Pancreas (tissue), 10 donors: ENCODE data around the gene FILIP1L. TPM values are rescaled to one million over a fixed set of nuclear protein-coding genes. Genes with fewer than 3 reads are reported as not detected.

Experiments used
- ATAC-seq, 4 donors: fragments of 200-7000 bp; cut with Tn5 transposase; one replicate each; pipeline versions ENCODE4 v1.8.0 to v1.9.1; 2020; ENCODE audit warnings: mild to moderate bottlenecking in 4 of 4, moderate library complexity in 4 of 4
- DNase-seq, 6 donors: peaks; one replicate each; pipeline ENCODE4 v3.0.0-alpha.2; 2020
- FAIRE-seq: peaks from 2 replicates; lab custom pipeline; 2012; peaks lifted over from hg19 to GRCh38; lab: Jason Lieb, UNC
- H3K27ac ChIP-seq, 4 donors: fragments of 200-600 bp; sonication (generic); 1 replicate in 3 of 4; 2 replicates in 1 of 4; pipeline versions ENCODE4 v1.5.0 to v1.8.0; 2020
- H3K27me3 ChIP-seq, 4 donors: fragments of 200-600 bp; one replicate each; pipeline ENCODE4 v1.8.0; 2021
- H3K36me3 ChIP-seq, 3 donors: fragments of 200-600 bp; sonication (generic) in 1 of 3; one replicate each; pipeline versions ENCODE4 v1.5.0 to v1.8.0; 2020 to 2021
- H3K4me1 ChIP-seq, 3 donors: fragments of 200-600 bp; one replicate each; pipeline ENCODE4 v1.8.0; 2021
- H3K4me3 ChIP-seq, 4 donors: fragments of 200-600 bp; sonication (generic) in 2 of 4; one replicate each; pipeline versions ENCODE4 v1.5.0 to v1.8.0; 2020 to 2021
- H3K9me3 ChIP-seq, 4 donors: fragments of 200-600 bp; one replicate each; pipeline ENCODE4 v1.8.0; 2021
- CTCF ChIP-seq, 4 donors: fragments of 200-600 bp; sonication (generic) in 3 of 4; IDR thresholded peaks; one replicate each; pipeline versions ENCODE4 v1.5.0 to v1.8.0; 2021; ENCODE audit warnings: antibody characterized with exemption in 4 of 4
- WGBS, 2 donors: extraction: QIAGEN DNeasy Blood & Tissue Kit; methylation state at CpG; one replicate each; pipeline ENCODE4 v1.1.7; 2013; 5-methylcytosine and 5-hydroxymethylcytosine counted together
- intact Hi-C, 3 donors: fragments of 100-400 bp; cut with DNase I; formaldehyde crosslinking; loops; one replicate each; pipeline versions ENCODE4 v1.11.1 to v1.14.2; 2022
- polyA plus RNA-seq, 2 donors: library from polyadenylated mRNA; stranded (reverse); fragments of 200-250 nt; gene quantifications; one replicate each; pipeline ENCODE4 v1.2.3, GENCODE V29; 2013
- total RNA-seq, 6 donors: library from RNA; stranded (reverse); fragmentation: NEBNext Ultra II Directional in 4 of 6; extraction: Animal tissue kit (Norgen Biotek cat#: 25700) in 4 of 6; gene quantifications; one replicate each; pipeline versions ENCODE4 v1.2.1 to v1.2.4, GENCODE V29; 2021 to 2023
- donor health status: healthy with polysubstance abuse.
- donor health status: DM: no; HTN: no; CAD: no; lungs with moderate emphysema.
- donor health status: DM: no; HTN: no; CAD: no.
- donor health status: control.
- donor health status: control.
- donor health status: Bipolar disorder and iron deficiency.
- donor health status: DM: yes; HTN: yes; CAD: no.
- donor health status: DM: no; HTN: no; CAD: no.
- donor health status: DM: no; HTN: no; CAD: no.
- donor health status: DM: yes; HTN: yes; CAD: no.

The FILIP1L gene
- total and polyA plus RNA-seq, 8 donors: 12.5 to 37.7 (median 15.8) TPM

DNA sequence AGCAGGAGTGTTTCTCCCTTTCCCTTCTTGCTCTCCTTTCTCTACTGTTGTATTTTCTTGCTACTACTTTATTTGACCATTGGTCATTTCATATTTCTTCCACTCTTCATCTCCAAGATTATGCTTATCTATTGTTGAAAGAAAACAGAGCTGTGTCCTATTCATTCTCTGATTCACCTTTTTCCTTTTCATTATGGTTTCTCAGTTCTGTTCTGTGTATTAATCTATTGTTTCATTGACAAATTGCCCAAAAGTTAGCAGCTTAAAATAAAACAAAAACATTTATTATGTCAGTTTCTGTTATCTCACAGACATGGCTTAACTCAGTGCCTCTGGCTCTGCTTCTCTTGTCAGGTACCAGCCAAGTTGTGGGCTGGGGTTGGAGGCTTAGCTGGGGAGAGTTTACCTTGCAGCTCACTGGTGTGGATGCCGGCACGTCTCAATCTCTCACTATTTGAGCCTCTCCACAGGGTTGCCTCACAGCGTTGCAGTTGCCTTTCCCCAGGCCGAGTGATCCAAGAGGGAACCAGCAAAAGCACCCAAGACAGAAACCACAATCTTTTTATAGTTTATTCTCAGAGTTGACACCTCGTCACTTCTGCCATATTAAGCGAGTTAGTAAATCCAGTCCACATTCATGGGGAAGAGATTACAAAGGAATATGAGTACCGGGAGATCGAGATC lies 36.9 kb upstream of the FILIP1L start:
- H3K27ac ChIP-seq: no peak overlapping the region
- no peaks in the 10 kb centered on the region for H3K36me3 ChIP-seq
- H3K9me3 ChIP-seq: no peaks in the 10 kb centered on the region
- DNase-seq (no peak), FAIRE-seq (no peak), ATAC-seq (no peak)
- TF ChIP-seq CTCF (IDR thresholded peaks at IDR 0.05): no peak
- intact Hi-C loops: no loop called here
- no peaks in the 10 kb centered on the region for H3K4me1 ChIP-seq
- 86 to 95% methylated on average over 8 of the region's 8 CpGs for WGBS, 2 donors
- no peak overlapping the region for H3K4me3 ChIP-seq
- no peaks in the 10 kb centered on the region for H3K27me3 ChIP-seq

- H3K36me3 ChIP-seq: no peaks in the 10 kb centered on the region
- DNase-seq: no peak
- peak in 1 of 4 donors; percentile 50 for ATAC-seq
- H3K4me1 ChIP-seq: no peaks in the 10 kb centered on the region
- TF ChIP-seq CTCF (IDR thresholded peaks at IDR 0.05): no peak
- FAIRE-seq: no peak
- no peak overlapping the region for H3K27ac ChIP-seq
- no peak overlapping the region for H3K4me3 ChIP-seq
- H3K9me3 ChIP-seq: no peaks in the 10 kb centered on the region
- intact Hi-C loops: no loop called here
- no peaks in the 10 kb centered on the region for H3K27me3 ChIP-seq
- 84 to 87% methylated on average over 1 of the region's 1 CpG for WGBS, 2 donors
Measured at GRCh38 chr3:100150473-100150872, 36.2 kb upstream of the FILIP1L start.

GRCh38 chr3:100149713-100150415 lies 35.6 kb upstream of the FILIP1L start:
- FAIRE-seq (no peak), ATAC-seq (no peak), DNase-seq (no peak)
- 92 to 96% methylated on average over 6 of the region's 6 CpGs for WGBS, 2 donors
- H3K27me3 ChIP-seq: no peaks in the 10 kb centered on the region
- no peak for TF ChIP-seq CTCF (IDR thresholded peaks at IDR 0.05)
- H3K9me3 ChIP-seq: no peaks in the 10 kb centered on the region
- intact Hi-C loops: no loop called here
- H3K4me3 ChIP-seq: no peak overlapping the region
- no peaks in the 10 kb centered on the region for H3K4me1 ChIP-seq
- no peak overlapping the region for H3K27ac ChIP-seq
- no peaks in the 10 kb centered on the region for H3K36me3 ChIP-seq

- DNase-seq (no peak), FAIRE-seq (no peak), ATAC-seq (no peak)
- Histone ChIP-seq H3K36me3 (no peaks in the 10 kb centered on the region), H3K27ac (no peak overlapping the region), H3K4me3 (no peak overlapping the region), H3K27me3 (no peaks in the 10 kb centered on the region), H3K4me1 (no peaks in the 10 kb centered on the region), H3K9me3 (no peaks in the 10 kb centered on the region)
- intact Hi-C loops: no loop called here
- WGBS, 2 donors: 89 to 91% methylated on average over 2 of the region's 2 CpGs
- TF ChIP-seq CTCF (IDR thresholded peaks at IDR 0.05): no peak
Measured at GRCh38 chr3:100149130-100149529, 34.8 kb upstream of the FILIP1L start.
